ENCODE measurements around the gene CFAP97D1.

CFAP97D1 gene

DNA sequence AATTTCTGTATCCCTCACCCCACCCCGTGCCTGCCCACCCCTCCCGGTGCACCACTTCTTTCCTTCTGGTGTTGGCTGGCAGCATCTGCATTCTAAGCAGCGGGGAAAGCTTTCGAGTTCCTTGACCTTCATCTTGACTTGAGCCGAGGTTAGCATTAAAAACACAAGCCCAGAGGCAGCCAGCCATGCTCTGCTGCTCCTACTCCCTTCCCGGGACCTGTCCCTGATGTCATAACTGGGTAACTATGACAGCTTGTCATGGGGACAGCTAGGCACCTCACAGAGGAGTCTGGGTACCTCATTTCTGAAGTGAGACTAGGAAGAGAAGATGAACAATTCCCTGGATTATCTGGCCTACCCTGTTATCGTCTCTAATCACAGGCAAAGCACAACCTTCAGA is at the start of gene CFAP97D1:
Gene CFAP97D1 (plus strand): TSS at position 301 of the 400 bp plus-strand sequence. CDS start 28 bp downstream, at position 329.
- Histone ChIP-seq H3F3A (ENCODE audit: low read depth) (no peaks in the 10 kb centered on the region), H3K79me2 (ENCODE audit: insufficient read depth, low read length) (no peaks in the 10 kb centered on the region), H3K9ac (ENCODE audit: low read depth, low read length, poor library complexity, severe bottlenecking) (peak within 1 kb of the TSS; percentile 86), H3K36me3 (ENCODE audit: insufficient read depth, low read length) (no peaks in the 10 kb centered on the region), H4K20me1 (ENCODE audit: insufficient read depth, low read length, poor library complexity, severe bottlenecking) (no peaks in the 10 kb centered on the region), H3K27me3 (ENCODE audit: insufficient read depth, low read length, poor library complexity, severe bottlenecking) (peaks cover 32% of the 10 kb centered on the region), H3K4me2 (ENCODE audit: low read depth, low read length, poor library complexity, severe bottlenecking) (peak within 1 kb of the TSS; percentile 86), H3K4me3 (ENCODE audit: low read length, poor library complexity, severe bottlenecking) (peak within 1 kb of the TSS; percentile 94), H2AFZ (ENCODE audit: low read length) (peak within 1 kb of the TSS; percentile 93), H3K9me2 (replicated peaks; ENCODE audit: low read depth, low read length) (no peaks in the 10 kb centered on the region), H3K4me1 (ENCODE audit: insufficient read depth, low read length, poor library complexity, severe bottlenecking) (peaks cover 17% of the 10 kb centered on the region), H3K9me3 (ENCODE audit: insufficient read depth, low read depth, low read length) (no peaks in the 10 kb centered on the region)
- TF ChIP-seq, protein P1, sequence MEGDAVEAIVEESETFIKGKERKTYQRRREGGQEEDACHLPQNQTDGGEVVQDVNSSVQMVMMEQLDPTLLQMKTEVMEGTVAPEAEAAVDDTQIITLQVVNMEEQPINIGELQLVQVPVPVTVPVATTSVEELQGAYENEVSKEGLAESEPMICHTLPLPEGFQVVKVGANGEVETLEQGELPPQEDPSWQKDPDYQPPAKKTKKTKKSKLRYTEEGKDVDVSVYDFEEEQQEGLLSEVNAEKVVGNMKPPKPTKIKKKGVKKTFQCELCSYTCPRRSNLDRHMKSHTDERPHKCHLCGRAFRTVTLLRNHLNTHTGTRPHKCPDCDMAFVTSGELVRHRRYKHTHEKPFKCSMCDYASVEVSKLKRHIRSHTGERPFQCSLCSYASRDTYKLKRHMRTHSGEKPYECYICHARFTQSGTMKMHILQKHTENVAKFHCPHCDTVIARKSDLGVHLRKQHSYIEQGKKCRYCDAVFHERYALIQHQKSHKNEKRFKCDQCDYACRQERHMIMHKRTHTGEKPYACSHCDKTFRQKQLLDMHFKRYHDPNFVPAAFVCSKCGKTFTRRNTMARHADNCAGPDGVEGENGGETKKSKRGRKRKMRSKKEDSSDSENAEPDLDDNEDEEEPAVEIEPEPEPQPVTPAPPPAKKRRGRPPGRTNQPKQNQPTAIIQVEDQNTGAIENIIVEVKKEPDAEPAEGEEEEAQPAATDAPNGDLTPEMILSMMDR (conservative IDR thresholded peaks at IDR 0.05; ENCODE audit: low read length) = no peak
- TF ChIP-seq EZH2phosphoT487 (IDR thresholded peaks at IDR 0.05; ENCODE audit: borderline replicate concordance) = no peak

DNA sequence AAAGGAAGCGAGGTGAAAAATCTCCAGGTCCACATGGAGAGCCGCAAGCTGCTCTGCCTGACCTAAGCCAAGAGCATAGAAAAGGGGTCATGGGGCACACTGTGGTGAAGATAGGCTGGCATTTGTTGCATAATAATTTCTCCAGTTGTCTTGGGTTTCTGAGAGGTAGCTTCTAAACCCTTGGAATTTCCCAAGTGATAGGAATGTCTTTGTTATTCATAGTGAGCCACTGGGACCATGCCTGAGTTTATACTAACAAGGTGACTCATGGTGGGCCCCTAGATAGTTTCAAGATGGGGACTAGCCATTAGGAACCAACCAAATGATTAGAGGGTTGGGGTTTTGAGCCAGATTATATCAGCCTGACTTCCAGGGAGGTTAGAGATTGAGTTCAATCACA is 47.3 kb upstream of the CFAP97D1 start:
- H3K4me1 ChIP-seq (ENCODE audit: insufficient read depth, low read length, poor library complexity, severe bottlenecking) = no peaks in the 10 kb centered on the region
- H3K9ac ChIP-seq (ENCODE audit: low read depth, low read length, poor library complexity, severe bottlenecking) = no peak overlapping the region
- H3K27me3 ChIP-seq (ENCODE audit: insufficient read depth, low read length, poor library complexity, severe bottlenecking) = peaks cover 3% of the 10 kb centered on the region
- no peaks in the 10 kb centered on the region for H3F3A ChIP-seq (ENCODE audit: low read depth)
- H3K4me3 ChIP-seq (ENCODE audit: low read length, poor library complexity, severe bottlenecking) = no peak overlapping the region
- H4K20me1 ChIP-seq (ENCODE audit: insufficient read depth, low read length, poor library complexity, severe bottlenecking) = no peaks in the 10 kb centered on the region
- H3K9me2 ChIP-seq (replicated peaks; ENCODE audit: low read depth, low read length) = no peaks in the 10 kb centered on the region
- H3K9me3 ChIP-seq (ENCODE audit: insufficient read depth, low read depth, low read length) = no peaks in the 10 kb centered on the region
- H2AFZ ChIP-seq (ENCODE audit: low read length) = no peak overlapping the region
- no peaks in the 10 kb centered on the region for H3K36me3 ChIP-seq (ENCODE audit: insufficient read depth, low read length)
- TF ChIP-seq EZH2phosphoT487 (IDR thresholded peaks at IDR 0.05; ENCODE audit: borderline replicate concordance) = no peak
- TF ChIP-seq, protein P1 (conservative IDR thresholded peaks at IDR 0.05; ENCODE audit: low read length) = no peak
- H3K79me2 ChIP-seq (ENCODE audit: insufficient read depth, low read length) = no peaks in the 10 kb centered on the region
- H3K4me2 ChIP-seq (ENCODE audit: low read depth, low read length, poor library complexity, severe bottlenecking) = no peak overlapping the region

DNA sequence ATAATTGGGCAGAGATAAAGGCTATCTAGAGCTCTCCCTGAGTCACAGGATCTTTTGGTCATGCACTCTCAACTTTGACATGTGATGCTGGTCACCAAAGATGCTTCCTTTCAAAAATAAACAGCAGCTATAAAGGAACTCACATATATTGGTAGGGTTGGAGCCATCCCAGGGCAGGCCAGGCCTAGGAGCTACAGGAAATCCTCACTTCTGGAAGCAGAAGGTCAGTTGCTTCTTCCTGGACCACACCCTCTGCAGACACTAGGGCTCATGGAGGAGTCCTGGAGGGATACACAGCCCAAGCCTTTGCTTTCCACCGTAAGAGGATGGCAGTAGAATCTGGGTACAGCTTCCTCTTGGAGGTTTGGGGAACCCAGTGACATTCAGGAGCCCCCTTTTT is 46.3 kb upstream of the CFAP97D1 start:
- Histone ChIP-seq H3F3A (ENCODE audit: low read depth) (no peaks in the 10 kb centered on the region), H3K9me3 (ENCODE audit: insufficient read depth, low read depth, low read length) (no peaks in the 10 kb centered on the region), H3K9ac (ENCODE audit: low read depth, low read length, poor library complexity, severe bottlenecking) (no peak overlapping the region), H2AFZ (ENCODE audit: low read length) (no peak overlapping the region), H3K4me1 (ENCODE audit: insufficient read depth, low read length, poor library complexity, severe bottlenecking) (no peaks in the 10 kb centered on the region), H4K20me1 (ENCODE audit: insufficient read depth, low read length, poor library complexity, severe bottlenecking) (no peaks in the 10 kb centered on the region), H3K27me3 (ENCODE audit: insufficient read depth, low read length, poor library complexity, severe bottlenecking) (peaks cover 5% of the 10 kb centered on the region), H3K36me3 (ENCODE audit: insufficient read depth, low read length) (no peaks in the 10 kb centered on the region), H3K4me3 (ENCODE audit: low read length, poor library complexity, severe bottlenecking) (no peak overlapping the region), H3K79me2 (ENCODE audit: insufficient read depth, low read length) (no peaks in the 10 kb centered on the region), H3K9me2 (replicated peaks; ENCODE audit: low read depth, low read length) (no peaks in the 10 kb centered on the region), H3K4me2 (ENCODE audit: low read depth, low read length, poor library complexity, severe bottlenecking) (no peak overlapping the region)
- TF ChIP-seq, protein P1 (conservative IDR thresholded peaks at IDR 0.05; ENCODE audit: low read length) = no peak

Measured in Loucy (cell line).